NT2/D1 (cell line): ENCODE data around the gene ATF4.

ENCODE experiments used
- DNase-seq: peaks from one replicate; pipeline ENCODE4 v3.0.0-alpha.2; 2011; ENCODE audit warnings: low read depth, low spot score
- H3K27me3 ChIP-seq: 2 replicates; pipeline ENCODE4 v1.6.0; 2011; ENCODE audit warnings: mild to moderate bottlenecking; ENCODE audit not compliant: insufficient read length, insufficient read depth
- H3K36me3 ChIP-seq: 2 replicates; pipeline ENCODE4 v1.6.1; 2011; ENCODE audit warnings: mild to moderate bottlenecking, low read length, mixed read lengths; ENCODE audit not compliant: insufficient read depth, insufficient read length
- H3K4me1 ChIP-seq: 2 replicates; pipeline ENCODE4 v1.5.1; 2011; ENCODE audit not compliant: insufficient read depth, insufficient read length
- H3K4me3 ChIP-seq: 2 replicates; pipeline ENCODE4 v1.5.1; 2011; ENCODE audit warnings: low read depth; ENCODE audit not compliant: insufficient read length
- H3K9ac ChIP-seq: 2 replicates; pipeline ENCODE4 v1.6.0; 2011; ENCODE audit warnings: low read depth; ENCODE audit not compliant: insufficient read length
- H3K9me3 ChIP-seq: 2 replicates; pipeline ENCODE4 v1.5.1; 2011; ENCODE audit warnings: mild to moderate bottlenecking, low read length; ENCODE audit not compliant: insufficient read depth
- SUZ12 ChIP-seq: IDR thresholded peaks from 2 replicates; pipeline ENCODE4 v1.6.1; 2011; ENCODE audit not compliant: insufficient read length, insufficient read depth; ENCODE audit errors: extremely low read depth
- YY1 ChIP-seq: IDR thresholded peaks from 2 replicates; pipeline ENCODE4 v1.6.1; 2011; ENCODE audit not compliant: insufficient read length, insufficient read depth
- ZNF274 ChIP-seq: IDR thresholded peaks from 2 replicates; pipeline ENCODE4 v1.6.1; 2011; ENCODE audit warnings: mild to moderate bottlenecking, low read depth, low read length

ATF4 gene

GRCh38 chr22:39482768-39483167 lies 37.6 kb upstream of the ATF4 start:
- H3K4me3 ChIP-seq = no peak overlapping the region
- H3K9me3 ChIP-seq = no peaks in the 10 kb centered on the region
- H3K9ac ChIP-seq = no peak overlapping the region
- no peaks in the 10 kb centered on the region for H3K27me3 ChIP-seq
- peaks cover 12% of the 10 kb centered on the region for H3K36me3 ChIP-seq
- no peak for TF ChIP-seq ZNF274
- TF ChIP-seq YY1 = no peak
- TF ChIP-seq SUZ12 = no peak
- DNase-seq = no peak
- H3K4me1 ChIP-seq = peaks cover 3% of the 10 kb centered on the region

GRCh38 chr22:39486951-39487825 lies 33.2 kb upstream of the ATF4 start:
- DNase-seq = no peak
- H3K4me1 ChIP-seq = peaks cover 8% of the 10 kb centered on the region

GRCh38 chr22:39487826-39488520 lies 32.4 kb upstream of the ATF4 start:
- no peaks in the 10 kb centered on the region for H3K27me3 ChIP-seq
- peaks cover 18% of the 10 kb centered on the region for H3K36me3 ChIP-seq
- no peak overlapping the region for H3K4me3 ChIP-seq
- H3K4me1 ChIP-seq = peaks cover 8% of the 10 kb centered on the region
- no peak overlapping the region for H3K9ac ChIP-seq
- no peak for DNase-seq
- TF ChIP-seq ZNF274 (no peak), YY1 (no peak), SUZ12 (no peak)
- H3K9me3 ChIP-seq = no peaks in the 10 kb centered on the region

More at GRCh38 chr22:39486951-39487825, 33.2 kb upstream of the ATF4 start:
- Histone ChIP-seq H3K9ac (no peak overlapping the region), H3K4me3 (no peak overlapping the region), H3K9me3 (no peaks in the 10 kb centered on the region), H3K36me3 (peaks cover 18% of the 10 kb centered on the region), H3K27me3 (no peaks in the 10 kb centered on the region)
- TF ChIP-seq ZNF274 (no peak), SUZ12 (no peak), YY1 (no peak)

DNA sequence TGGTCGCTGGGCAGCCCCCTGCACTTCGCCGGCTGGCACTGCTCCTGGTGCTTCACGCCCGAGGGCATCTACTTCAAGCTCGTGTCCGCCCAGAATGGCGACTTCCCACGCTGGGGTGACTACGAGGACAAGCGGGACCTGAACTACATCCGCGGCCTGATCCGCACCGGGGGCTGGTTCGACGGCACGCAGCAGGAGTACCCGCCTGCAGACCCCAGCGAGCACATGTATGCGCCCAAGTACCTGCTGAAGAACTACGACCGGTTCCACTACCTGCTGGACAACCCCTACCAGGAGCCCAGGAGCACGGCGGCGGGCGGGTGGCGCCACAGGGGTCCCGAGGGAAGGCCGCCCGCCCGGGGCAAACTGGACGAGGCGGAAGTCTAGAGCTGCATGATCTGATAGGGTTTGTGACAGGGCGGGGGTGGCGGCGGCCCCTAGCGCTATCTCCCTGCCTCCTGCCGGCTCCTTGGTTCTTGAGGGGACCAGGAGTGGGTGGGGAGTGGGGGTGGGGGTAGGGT lies 31.7 kb upstream of the ATF4 start:
- H3K4me1 ChIP-seq = peaks cover 8% of the 10 kb centered on the region
- peaks cover 18% of the 10 kb centered on the region for H3K36me3 ChIP-seq
- no peak overlapping the region for H3K9ac ChIP-seq
- no peaks in the 10 kb centered on the region for H3K27me3 ChIP-seq
- no peak overlapping the region for H3K4me3 ChIP-seq
- no peaks in the 10 kb centered on the region for H3K9me3 ChIP-seq
- DNase-seq = no peak
- TF ChIP-seq SUZ12 = no peak
- TF ChIP-seq YY1 = no peak
- no peak for TF ChIP-seq ZNF274

GRCh38 chr22:39489094-39490068 lies 31.0 kb upstream of the ATF4 start:
- no peaks in the 10 kb centered on the region for H3K27me3 ChIP-seq
- no peak overlapping the region for H3K9ac ChIP-seq
- no peak overlapping the region for H3K4me3 ChIP-seq
- peaks cover 8% of the 10 kb centered on the region for H3K4me1 ChIP-seq
- no peaks in the 10 kb centered on the region for H3K9me3 ChIP-seq
- peaks cover 18% of the 10 kb centered on the region for H3K36me3 ChIP-seq
- no peak for DNase-seq
- no peak for TF ChIP-seq YY1
- no peak for TF ChIP-seq SUZ12
- TF ChIP-seq ZNF274 = no peak

GRCh38 chr22:39490135-39490798 lies 30.1 kb upstream of the ATF4 start:
- Histone ChIP-seq H3K4me3 (no peak overlapping the region), H3K27me3 (no peaks in the 10 kb centered on the region), H3K9me3 (no peaks in the 10 kb centered on the region), H3K4me1 (peaks cover 8% of the 10 kb centered on the region), H3K9ac (no peak overlapping the region), H3K36me3 (peaks cover 18% of the 10 kb centered on the region)
- DNase-seq = no peak
- peak; percentile 66 for TF ChIP-seq YY1
- TF ChIP-seq ZNF274 = no peak
